Posterior cingulate gyrus (tissue), 11 donors: ENCODE data around the gene KCNQ5.
A peak's percentile ranks its signal among the peaks of the same experiment; 100 is the strongest.
"Not testable (repeated sequence)": the region's sequence is repeated elsewhere in the genome, so short reads cannot be mapped to it uniquely, and the experiment has no call there.

Source experiments
- DNase-seq, 10 donors: peaks; one replicate each; pipeline versions ENCODE4 v3.0.0 to v3.0.0-alpha.2; 2020 to 2021; ENCODE audit warnings: mixed read lengths in 3 of 10
- intact Hi-C: fragments of 100-400 bp; cut with DNase I; formaldehyde crosslinking; loops from one replicate; pipeline ENCODE4 v1.15.1; 2023

The KCNQ5 gene

DNA sequence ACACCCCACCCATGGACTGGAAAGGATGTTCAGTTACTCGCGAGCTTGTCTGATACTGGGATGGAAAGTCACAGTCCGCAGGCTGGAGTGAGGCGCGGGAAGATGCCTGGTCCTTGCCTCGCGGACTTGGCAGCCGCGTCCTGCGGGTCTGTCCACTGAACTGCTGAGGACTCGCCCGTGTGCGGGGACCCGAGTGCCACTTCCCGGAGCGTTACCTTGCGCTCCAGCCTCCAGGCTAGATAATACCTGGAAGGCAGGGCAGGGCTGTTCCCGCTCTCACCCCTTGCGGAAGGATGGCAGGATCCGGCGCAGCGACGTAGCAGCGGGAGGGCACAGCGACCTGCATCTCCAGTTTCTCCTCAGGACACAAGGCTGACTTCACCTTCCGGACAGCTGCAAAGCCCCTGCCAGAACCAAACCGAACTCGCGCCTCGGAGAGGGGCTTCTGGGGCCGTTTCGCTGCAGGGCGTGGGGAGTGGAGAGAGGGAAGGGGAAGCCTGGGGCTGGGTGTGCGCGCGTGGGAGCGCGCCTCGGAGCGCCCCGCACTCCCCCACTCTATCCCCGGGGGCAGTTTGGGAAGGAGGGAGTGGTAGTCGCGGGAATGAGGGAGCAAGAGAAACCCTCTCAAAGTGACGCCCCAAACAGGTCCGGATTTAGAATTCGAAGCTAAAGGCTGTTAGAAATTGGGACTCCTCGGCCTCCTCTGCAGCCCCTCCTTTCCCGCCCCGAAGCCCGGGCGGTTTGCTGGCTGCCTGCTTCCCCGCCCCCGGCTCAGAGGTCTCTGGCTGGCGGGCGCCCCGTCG is at the start of gene KCNQ5:
Gene KCNQ5 (plus strand): TSS at position 774 of the 803 bp plus-strand sequence.
- peak in 9 of 10 donors; percentile 11 to 89 (median 22) for DNase-seq
- intact Hi-C loops: loop anchor here (10.0 kb wide), 1 partner anchor 207 kb away; no protein-coding TSS in a partner anchor

DNA sequence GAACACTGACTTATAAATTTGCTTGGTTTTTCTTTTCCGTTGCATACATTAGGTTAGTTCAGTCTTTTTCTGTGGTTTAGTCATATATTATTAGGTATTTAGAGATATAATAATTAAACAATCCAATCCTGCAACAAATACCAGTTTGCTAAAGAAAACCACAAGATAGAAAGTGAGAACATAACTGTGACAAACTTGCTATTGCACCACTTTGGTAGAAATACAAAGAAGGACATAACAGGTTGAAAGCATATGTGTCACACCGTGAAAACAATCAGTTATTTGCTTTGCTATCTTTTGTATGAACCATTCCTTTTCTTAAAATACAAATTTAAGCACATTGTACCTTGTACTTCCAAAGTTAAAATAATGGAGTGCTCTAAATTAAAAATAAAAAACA is 42.0 kb upstream of the KCNQ5 start:
- intact Hi-C loops: loop anchor here (5.0 kb wide), 1 partner anchor 168 kb away; no protein-coding TSS in a partner anchor
- DNase-seq: no peak

DNA sequence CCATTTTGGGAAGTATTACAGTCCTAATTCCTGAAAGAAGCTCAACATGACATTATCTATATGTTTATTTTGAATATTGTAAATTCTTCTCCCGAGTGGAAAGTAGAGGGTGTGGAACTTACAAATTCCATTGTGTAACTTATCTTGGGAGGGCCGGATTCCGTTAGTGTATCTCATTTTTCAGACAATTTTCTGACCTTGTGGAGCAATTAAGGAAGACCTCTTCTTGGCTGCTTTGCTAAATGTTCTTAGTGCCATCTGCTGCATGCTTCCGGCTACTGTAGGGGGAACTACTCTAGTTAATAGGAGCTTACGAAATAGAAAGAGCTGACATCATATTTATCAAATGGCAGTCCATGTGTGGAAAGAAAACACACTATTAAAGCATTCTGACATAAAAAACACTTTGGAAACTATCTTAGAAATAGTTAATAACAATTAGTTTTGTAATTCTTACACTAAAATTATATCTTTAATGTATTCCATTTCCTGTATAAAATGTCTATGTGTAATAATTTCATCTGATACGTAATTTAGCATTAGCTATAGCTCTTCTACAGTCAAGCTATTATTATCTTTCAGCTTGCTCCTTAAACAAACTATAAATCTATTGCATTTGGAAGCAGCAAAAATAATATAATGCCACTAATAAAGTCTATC is 41.5 kb upstream of the KCNQ5 start:
- DNase-seq: peak in 2 of 10 donors; percentile 14 to 26
- intact Hi-C loops: loop anchor here (5.0 kb wide), 1 partner anchor 168 kb away; no protein-coding TSS in a partner anchor

DNA sequence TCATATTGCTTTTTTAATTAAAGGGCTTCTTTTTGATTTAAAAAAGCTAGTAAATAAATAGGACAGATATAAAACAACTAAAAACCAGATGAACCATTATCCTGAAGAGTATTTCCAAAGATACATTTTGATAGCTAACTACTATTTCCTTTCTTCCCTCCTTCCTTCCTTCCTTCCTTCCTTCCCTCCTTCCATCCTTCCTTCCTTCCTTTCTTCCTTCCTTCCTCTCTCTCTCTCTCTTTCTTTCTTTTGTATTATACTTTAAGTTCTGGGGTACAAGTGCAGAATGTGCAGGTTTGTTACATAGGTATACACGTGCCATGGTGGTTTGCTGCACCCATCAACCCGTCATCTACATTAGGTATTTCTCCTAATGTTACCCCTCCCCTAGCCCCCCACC is 40.9 kb upstream of the KCNQ5 start:
- intact Hi-C loops: loop anchor here (5.0 kb wide), 1 partner anchor 169 kb away; no protein-coding TSS in a partner anchor

DNA sequence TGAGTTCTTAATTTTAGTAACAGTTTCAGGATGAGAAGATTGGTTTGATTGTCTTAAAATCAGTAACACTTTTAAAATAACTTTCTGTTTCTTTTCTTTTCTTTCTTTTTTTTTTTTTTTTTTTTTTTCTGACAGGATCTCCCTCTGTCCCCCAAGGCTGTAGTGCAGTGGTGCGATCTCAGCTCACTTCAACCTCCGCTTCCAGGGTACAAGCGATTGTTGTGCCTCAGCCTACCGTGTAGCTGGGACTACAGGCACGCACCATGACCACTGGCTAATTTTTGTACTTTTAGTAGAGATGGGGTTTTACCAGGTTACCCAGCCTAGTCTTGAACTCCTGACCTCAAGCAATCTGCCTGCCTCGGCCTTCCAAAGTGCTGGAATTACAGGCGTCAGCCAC is 33.7 kb upstream of the KCNQ5 start:
- no peak for DNase-seq
- intact Hi-C loops: no loop called here

More for the DNA sequence above, 40.9 kb upstream of the KCNQ5 start:
- DNase-seq: not testable (repeated sequence)

DNA sequence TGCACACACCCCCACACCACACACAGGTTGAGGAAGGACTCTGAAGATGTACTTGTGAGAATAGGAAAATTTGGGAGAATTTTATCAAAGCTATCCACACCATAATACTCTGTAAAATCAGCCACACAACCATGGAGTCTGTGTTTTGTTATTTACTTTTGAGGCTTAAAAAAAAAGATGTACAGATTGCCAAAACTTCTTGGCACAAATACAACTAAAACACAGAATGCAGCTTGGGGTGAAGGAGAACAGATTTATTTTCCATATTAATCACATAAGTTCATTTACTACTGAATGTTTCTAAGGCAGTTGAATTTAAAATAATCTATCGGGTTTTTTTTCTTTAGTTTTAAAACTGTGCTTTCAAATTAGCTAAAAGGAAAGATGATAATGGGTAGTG is 32.8 kb upstream of the KCNQ5 start:
- DNase-seq: no peak
- intact Hi-C loops: no loop called here

DNA sequence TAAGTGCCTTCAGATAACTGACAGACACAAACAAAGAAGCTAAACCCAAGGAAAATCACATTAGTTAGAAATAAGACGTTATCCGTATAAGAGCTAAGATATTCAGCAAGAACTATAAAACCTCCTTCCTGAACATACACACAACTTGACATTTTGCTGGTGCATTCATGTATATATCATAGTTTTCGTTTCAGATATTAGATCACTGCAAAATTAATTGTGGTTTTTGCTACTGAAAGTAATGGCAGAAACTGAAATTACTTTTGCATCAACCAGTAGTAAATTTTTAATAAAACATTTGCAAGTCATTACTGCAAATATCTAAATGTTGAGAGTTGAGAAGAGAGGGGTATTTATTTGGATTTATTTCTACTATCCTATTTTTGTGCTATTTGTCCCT is 26.1 kb upstream of the KCNQ5 start:
- intact Hi-C loops: no loop called here
- no peak for DNase-seq

DNA sequence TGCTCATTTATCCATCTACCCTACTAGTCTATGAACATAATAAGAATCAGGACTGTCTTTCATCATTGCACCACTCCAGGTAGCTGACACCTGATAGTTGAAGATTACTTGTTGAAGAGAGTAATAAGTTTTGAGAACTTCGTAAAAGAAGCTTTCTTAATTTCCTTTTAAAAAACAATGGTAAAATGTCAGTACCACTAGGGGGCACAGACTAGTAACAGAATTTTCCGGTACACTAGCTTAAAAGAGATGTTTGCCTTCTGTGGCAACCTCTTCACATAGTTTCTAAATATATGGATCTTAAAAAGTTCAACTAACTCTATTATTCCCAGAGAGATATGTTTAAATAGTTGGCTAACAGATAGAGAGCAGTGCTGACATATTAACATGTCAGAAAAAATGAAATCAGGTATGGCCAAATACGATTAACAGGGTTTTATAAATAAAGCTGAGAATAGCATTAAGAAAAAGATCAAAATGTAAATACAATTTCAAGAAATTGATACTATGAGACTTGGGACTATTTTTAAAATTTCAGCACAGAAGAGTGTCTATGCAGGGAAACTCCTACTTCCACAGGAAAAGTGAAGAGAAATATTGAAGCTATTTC is 5.4 kb upstream of the KCNQ5 start:
- DNase-seq: no peak

DNA sequence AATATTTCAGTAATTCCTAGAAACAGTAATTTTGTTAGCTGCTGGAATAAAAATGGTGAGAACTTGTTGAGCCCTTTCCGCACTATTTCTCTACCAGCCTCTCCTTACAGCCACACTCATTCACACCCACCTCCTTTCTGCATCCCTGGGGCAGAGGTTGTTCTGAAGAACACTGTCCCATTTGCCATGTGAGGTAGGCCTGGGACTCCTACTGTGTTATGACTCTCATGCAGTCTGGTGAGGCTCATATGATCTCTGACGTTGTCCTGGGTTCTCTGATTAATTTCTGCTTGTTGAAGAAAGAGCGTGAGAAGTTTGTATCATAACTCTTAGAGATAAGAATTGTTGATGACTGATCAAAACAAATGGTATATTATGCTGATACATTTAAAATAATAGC is 4.1 kb upstream of the KCNQ5 start:
- DNase-seq: no peak
- intact Hi-C loops: loop anchor here (2.0 to 5.0 kb wide), 2 partner anchors 513 to 710 kb away; no protein-coding TSS in a partner anchor

More for the DNA sequence above, 5.4 kb upstream of the KCNQ5 start:
- intact Hi-C loops: loop anchor here (2.0 to 5.0 kb wide), 2 partner anchors 514 to 711 kb away; no protein-coding TSS in a partner anchor

DNA sequence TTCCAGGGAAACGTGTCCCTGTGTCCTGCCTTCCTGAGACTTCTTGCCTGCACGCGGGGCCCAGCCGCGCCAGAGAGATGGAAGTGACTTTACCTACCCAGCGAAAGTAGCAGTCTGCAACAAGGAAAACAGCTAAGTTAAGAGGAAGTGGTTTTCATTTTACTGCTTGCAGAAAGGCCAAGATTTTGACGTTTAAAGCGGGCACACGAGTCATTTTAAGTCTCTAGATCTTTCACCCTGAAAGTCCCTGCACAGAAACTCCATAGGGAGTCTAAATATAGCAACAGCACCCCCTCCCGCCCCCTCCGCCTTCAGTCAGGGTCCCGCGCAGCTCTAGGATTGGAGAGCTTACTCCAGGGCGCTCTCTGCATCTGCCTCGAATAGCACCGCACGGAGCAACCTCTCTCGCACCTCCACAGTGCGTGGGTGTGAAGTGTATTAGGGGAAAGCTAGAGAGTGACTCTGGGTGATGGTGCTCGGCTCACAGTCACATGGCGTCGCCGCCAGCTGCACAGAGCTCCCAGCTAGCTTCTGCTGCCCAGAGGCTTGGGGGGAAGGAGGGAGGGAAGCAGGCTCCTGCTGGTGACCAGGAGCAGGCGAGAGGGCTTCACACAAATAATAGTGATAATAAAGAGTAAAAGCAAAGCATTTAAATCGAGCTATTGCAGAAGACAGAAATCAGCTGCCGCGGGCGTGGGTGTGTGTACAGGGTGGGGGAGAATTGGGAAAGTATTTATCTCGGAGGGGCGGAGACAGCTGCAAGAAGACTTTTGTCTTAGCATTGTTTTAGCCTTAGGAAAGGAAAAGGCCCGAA is 1.8 kb upstream of the KCNQ5 start:
- intact Hi-C loops: loop anchor here (5.0 to 10.0 kb wide), 2 partner anchors 205 to 707 kb away; no protein-coding TSS in a partner anchor
- peak; percentile 58 to 96 (median 78) for DNase-seq

DNA sequence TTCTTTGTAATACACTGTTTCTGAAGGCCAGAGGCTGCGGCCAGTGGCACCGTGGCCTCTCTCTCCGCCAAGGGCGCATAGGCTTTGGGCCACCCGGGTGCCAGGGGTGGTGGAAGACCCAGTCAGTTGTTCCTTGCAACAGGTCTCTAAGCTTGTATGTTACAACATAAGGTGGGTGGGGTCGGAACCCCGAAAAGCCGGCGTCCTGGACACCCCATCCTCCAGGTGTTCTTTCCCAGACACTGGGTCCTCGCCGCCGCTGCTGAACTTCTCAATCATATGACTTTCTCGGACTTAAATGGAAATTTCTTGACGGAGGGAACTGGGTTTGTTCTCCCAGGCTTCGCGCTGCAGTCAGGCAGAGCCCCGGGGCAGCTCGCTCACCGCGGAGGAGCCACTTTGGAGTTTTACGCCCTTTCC is 983 bp upstream of the KCNQ5 start:
- intact Hi-C loops: loop anchor here (10.0 kb wide), 1 partner anchor 206 kb away; no protein-coding TSS in a partner anchor
- peak in 7 of 10 donors; percentile 4 to 80 (median 20) for DNase-seq

DNA sequence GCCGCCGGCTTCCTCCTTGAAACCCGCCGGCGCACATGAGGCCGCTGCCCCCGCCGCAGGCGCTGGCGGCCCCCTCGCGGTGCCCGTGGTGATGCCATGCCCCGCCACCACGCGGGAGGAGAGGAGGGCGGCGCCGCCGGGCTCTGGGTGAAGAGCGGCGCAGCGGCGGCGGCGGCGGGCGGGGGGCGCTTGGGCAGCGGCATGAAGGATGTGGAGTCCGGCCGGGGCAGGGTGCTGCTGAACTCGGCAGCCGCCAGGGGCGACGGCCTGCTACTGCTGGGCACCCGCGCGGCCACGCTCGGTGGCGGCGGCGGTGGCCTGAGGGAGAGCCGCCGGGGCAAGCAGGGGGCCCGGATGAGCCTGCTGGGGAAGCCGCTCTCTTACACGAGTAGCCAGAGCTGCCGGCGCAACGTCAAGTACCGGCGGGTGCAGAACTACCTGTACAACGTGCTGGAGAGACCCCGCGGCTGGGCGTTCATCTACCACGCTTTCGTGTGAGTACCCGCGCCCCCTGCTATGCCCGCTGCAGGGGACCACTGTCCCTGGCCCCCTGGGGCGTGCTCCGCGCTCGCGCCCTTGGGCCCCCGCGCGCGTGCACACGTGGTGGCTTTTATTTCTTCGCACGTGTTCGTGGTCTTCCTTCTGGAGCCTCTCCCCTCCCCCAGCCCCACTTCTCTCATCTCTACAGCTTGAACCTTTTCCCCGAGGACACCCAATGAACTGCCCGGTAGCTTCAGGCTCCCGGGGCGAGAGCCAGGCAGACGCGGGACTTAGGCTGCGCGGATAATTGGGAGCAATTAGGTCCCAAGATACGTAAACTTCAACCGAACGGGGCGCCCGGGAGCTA is 453 bp downstream of the KCNQ5 start:
- intact Hi-C loops: loop anchor here (10.0 kb wide), 1 partner anchor 208 kb away; no protein-coding TSS in a partner anchor
- peak; percentile 18 to 92 (median 51) for DNase-seq

DNA sequence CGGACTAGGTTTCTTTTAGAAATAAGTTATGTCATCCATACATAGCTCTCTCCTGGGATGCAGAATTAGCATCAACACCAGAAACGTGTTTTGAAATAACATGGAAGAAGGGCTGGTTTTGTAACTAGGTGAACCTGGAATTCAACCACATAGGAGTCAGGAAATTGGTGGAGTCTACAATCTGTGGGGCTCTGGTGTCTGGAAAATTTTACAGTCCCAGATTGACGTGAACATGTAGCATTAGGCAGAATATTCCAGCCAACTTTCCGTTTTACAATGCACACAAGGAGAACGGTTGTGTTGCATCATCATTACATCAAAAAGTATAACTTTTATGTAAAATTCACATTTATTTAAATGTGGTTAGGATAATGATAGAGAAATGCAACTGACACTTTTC is 1.9 kb downstream of the KCNQ5 start:
- intact Hi-C loops: loop anchor here (10.0 kb wide), 1 partner anchor 209 kb away; no protein-coding TSS in a partner anchor

DNA sequence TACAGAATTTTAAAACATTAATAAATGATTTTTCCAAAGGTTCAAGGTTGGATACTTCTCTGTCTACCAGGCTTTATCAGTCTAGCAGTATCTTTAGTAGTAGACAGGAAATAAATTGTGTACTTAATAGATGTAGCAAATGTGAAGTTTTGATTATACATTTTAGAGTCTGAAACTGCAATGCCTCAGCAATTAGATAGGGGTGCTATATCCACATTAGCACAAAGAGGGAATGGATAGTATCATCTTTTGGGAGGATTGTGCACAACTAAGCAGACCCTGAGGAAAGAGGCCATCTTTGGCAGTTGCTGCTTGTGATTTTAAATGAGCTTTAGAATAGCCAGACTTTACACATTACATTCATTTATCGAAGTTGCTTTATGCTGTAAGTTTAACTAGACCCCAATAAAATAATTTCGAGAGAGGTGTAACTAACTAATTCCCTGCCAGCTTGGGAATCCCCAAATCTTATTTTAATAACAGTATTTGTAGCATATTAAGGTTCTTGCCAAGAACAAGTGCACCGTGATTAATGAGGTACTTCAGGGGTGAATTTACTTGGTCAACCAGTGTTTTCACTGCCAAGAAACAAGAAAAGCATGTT is 2.8 kb downstream of the KCNQ5 start:
- DNase-seq: no peak
- intact Hi-C loops: loop anchor here (10.0 kb wide), 1 partner anchor 210 kb away; no protein-coding TSS in a partner anchor

More for the DNA sequence above, 1.9 kb downstream of the KCNQ5 start:
- DNase-seq: no peak

DNA sequence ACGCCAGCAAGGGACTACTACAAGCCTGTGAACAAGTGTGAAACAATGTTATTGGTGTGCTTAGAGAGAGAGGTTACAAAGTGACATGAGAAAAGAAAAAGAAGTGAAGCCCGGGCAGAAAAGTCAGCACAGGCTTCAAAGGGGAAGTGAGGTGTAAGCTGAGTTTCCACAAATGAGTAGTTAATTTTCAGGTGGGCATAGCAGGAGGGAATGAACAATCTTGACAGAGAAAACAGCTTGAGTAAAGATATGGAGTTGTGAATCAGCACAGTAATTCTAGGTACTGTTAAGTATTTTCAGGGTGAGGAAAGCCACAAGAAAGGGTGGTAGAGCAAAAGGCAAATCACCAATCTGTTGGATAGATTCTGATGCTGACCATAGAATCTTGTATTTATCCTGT is 4.3 kb downstream of the KCNQ5 start:
- intact Hi-C loops: loop anchor here (10.0 kb wide), 1 partner anchor 211 kb away; no protein-coding TSS in a partner anchor
- DNase-seq: no peak

DNA sequence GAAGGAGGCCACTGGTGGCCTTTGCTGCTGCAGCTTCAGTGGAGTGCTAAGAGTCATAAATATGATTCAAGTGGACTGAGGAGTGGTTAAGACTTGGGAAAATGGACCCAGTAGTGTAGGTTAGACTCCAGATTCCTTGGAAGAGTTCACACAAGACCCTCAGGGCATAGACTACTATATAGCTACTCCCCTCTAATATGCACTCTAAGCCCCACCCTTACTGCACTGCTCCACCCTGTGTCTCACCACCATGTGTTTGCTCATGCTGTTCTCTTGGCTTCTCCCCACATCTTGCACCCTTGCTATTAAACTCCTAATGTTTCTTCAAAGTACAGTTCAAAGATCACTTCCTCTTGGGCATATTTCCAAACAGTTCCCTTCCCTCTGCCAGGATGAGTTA is 5.7 kb downstream of the KCNQ5 start:
- DNase-seq: no peak
- intact Hi-C loops: loop anchor here (10.0 kb wide), 1 partner anchor 213 kb away; no protein-coding TSS in a partner anchor

DNA sequence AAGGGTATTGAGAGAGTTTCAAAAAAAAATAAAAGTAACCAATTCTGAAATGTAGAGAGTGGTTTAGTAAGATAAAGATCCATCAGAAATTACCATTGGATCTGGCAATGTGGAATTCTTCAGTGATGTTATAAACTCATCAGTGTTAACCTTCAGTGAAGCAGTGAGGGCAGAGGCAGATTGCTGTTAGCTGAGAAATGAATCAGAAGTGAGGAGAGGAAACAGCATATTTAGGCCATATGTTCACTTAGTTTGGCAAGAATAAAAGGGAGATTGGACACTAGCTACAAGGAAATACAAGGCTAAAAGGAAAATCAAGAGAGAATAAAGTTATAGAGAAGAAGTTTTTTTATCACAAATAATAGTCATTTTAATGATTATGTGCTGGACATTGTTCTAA is 9.6 kb downstream of the KCNQ5 start:
- intact Hi-C loops: no loop called here
- no peak for DNase-seq

DNA sequence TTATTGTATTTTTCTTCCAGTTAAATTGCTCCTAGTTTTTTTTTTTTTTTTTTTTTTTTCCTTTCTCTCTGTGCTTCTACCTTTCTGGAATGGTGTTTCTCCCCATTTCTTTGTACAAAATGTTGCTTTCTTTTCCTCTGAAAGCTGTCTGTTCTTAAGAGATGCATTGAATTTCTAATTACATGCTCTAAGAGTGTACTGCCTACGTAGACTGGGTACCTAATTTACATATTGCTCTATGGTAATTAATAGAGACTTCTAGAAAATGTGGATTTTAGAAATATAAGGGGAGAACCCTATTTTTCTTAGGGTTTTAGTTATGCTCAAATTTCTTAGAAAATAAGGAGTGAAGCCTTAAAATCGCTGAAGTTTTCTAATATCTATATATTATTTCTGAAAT is 13.8 kb downstream of the KCNQ5 start:
- intact Hi-C loops: no loop called here
- DNase-seq: no peak
